Superior temporal gyrus (tissue), 1 donor: ENCODE data around the gene SEC24D.

Experiments used
- DNase-seq: peaks from one replicate; pipeline ENCODE4 v3.0.0-alpha.2; 2016; ENCODE audit errors: extremely low spot score

SEC24D gene

GRCh38 chr4:118718511-118719170, 117.3 kb downstream of the SEC24D start:
- no peak for DNase-seq

GRCh38 chr4:118716304-118716703, 119.6 kb downstream of the SEC24D start:
- no peak for DNase-seq

GRCh38 chr4:118714682-118715081, 121.2 kb downstream of the SEC24D start:
- DNase-seq, result no peak

- no peak for DNase-seq
These were observed 123.1 kb downstream of the SEC24D start for GRCh38 chr4:118712872-118713271.

- no peak for DNase-seq
These were observed 124.9 kb downstream of the SEC24D start for GRCh38 chr4:118711052-118711451.

- DNase-seq, result no peak
These were observed 132.8 kb downstream of the SEC24D start for GRCh38 chr4:118703118-118703517.

GRCh38 chr4:118684873-118685811, 150.8 kb downstream of the SEC24D start, which contains the start of gene METTL14:
TSS of gene METTL14 (plus strand) at chr4:118685392. CDS start at chr4:118685535, 143 bp downstream.
- peak; percentile 95 for DNase-seq

GRCh38 chr4:118683513-118683912, 152.4 kb downstream of the SEC24D start:
- DNase-seq, result peak; percentile 18

GRCh38 chr4:118682928-118683327, 153.0 kb downstream of the SEC24D start:
- DNase-seq, result peak; percentile 22

- no peak for DNase-seq
These were observed 155.1 kb downstream of the SEC24D start for GRCh38 chr4:118680808-118681207.

- DNase-seq, result no peak
These were observed 159.8 kb downstream of the SEC24D start for GRCh38 chr4:118676128-118676527.
